GM12878 (cell line): Measurements from ENCODE around the gene USP36. TPM values are rescaled to one million over a fixed set of nuclear protein-coding genes. Genes with fewer than 3 reads are reported as not detected.
A peak's percentile ranks its signal among the peaks of the same experiment; 100 is the strongest.

Experiments
- ATAC-seq: fragments of 200-7000 bp; cut with Tn5 transposase; 3 replicates; pipeline ENCODE4 v1.9.1; 2020; ENCODE audit warnings: mild to moderate bottlenecking, moderate library complexity
- BruUV-seq: library from RNA; stranded (reverse); fragments of 400-500 nt; replicated peaks from 2 replicates; lab custom pipeline; 2021; lab: Mats Ljungman, UMichigan
- CTCF ChIA-PET: fragments of 300-600 bp; sonication (Branson Sonifier 250); formaldehyde crosslinking; extraction: SDS; loops from one replicate; lab custom pipeline; 2021; ENCODE audit warnings: inconsistent platforms; lab: Yijun Ruan, JAX
- POLR2A ChIA-PET: fragments of 350-600 bp; formaldehyde crosslinking; extraction: SDS; loops from one replicate; lab custom pipeline; 2021; ENCODE audit warnings: inconsistent platforms; lab: Charles Lee
- RAD21 ChIA-PET: fragments of 300-600 bp; sonication (Branson Sonifier 250); formaldehyde crosslinking; loops from one replicate; lab custom pipeline; 2023; ENCODE audit warnings: antibody characterized with exemption; ENCODE audit not compliant: unreplicated experiment; lab: Charles Lee
- SMC1A ChIA-PET: fragments of 300-600 bp; sonication (Branson Sonifier 250); formaldehyde crosslinking; loops from one replicate; lab custom pipeline; 2023; ENCODE audit not compliant: unreplicated experiment, uncharacterized antibody; lab: Charles Lee
- DNase-seq: peaks from one replicate; pipeline ENCODE4 v3.0.0-alpha.2; 2011; ENCODE audit warnings: low read depth, low spot score
- FAIRE-seq: peaks from 3 replicates; lab custom pipeline; 2011; peaks lifted over from hg19 to GRCh38; lab: Jason Lieb, UNC
- H2AFZ ChIP-seq: 2 replicates; pipeline ENCODE4 v1.6.0; 2011; ENCODE audit warnings: low read depth, low read length, control low read depth; ENCODE audit not compliant: control insufficient read depth
- H3K27ac ChIP-seq: 2 replicates; pipeline ENCODE4 v1.5.1; 2011; ENCODE audit warnings: control low read depth; ENCODE audit not compliant: control insufficient read depth, insufficient read depth
- H3K27me3 ChIP-seq, 2 experiments: replicated peaks in 1 of 2; 2 replicates each; pipeline versions ENCODE4 v1.6.0 to v1.6.1; 2011; ENCODE audit warnings: low read length in 1 of 2; ENCODE audit not compliant: control insufficient read depth in 2 of 2, insufficient read depth in 2 of 2
- H3K36me3 ChIP-seq, 2 experiments: 2 replicates each; pipeline ENCODE4 v1.5.1; 2011; ENCODE audit warnings: low read length in 1 of 2; ENCODE audit not compliant: control insufficient read depth in 2 of 2, insufficient read depth in 2 of 2
- H3K4me1 ChIP-seq: 2 replicates; pipeline ENCODE4 v1.6.1; 2011; ENCODE audit warnings: mild to moderate bottlenecking, low read length, moderate library complexity, mixed read lengths; ENCODE audit not compliant: control insufficient read depth, insufficient read depth
- H3K4me2 ChIP-seq: 2 replicates; pipeline ENCODE4 v1.6.0; 2011; ENCODE audit warnings: control low read depth; ENCODE audit not compliant: control insufficient read depth, insufficient read depth
- H3K4me3 ChIP-seq: fragments of 200-600 bp; sonication (generic); 2 replicates; pipeline ENCODE4 v1.5.1; 2016
- H3K79me2 ChIP-seq: 2 replicates; pipeline ENCODE4 v1.6.0; 2011; ENCODE audit warnings: low read length; ENCODE audit not compliant: control insufficient read depth, insufficient read depth
- H3K9ac ChIP-seq: 2 replicates; pipeline ENCODE4 v1.8.0; 2011; ENCODE audit warnings: low read length, control low read depth, mixed read lengths; ENCODE audit not compliant: control insufficient read depth, insufficient read depth
- H3K9me3 ChIP-seq: replicated peaks from 3 replicates; pipeline ENCODE4 v1.5.1; 2011; ENCODE audit warnings: mild to moderate bottlenecking, low read length; ENCODE audit not compliant: control insufficient read depth, insufficient read depth
- H4K20me1 ChIP-seq: 2 replicates; pipeline ENCODE4 v1.6.0; 2011; ENCODE audit not compliant: control insufficient read depth, insufficient read depth
- ASH2L ChIP-seq: fragments of 300-600, 200-600 bp; sonication (generic); IDR thresholded peaks from 2 replicates; pipeline ENCODE4 v1.6.1; 2017; ENCODE audit warnings: low read depth, mild to moderate bottlenecking, borderline replicate concordance
- CHD4 ChIP-seq: fragments of 200-600 bp; sonication (generic); IDR thresholded peaks from 2 replicates; pipeline ENCODE4 v1.6.1; 2016; ENCODE audit warnings: mild to moderate bottlenecking
- MXI1 ChIP-seq: fragments of 150-350 bp; IDR thresholded peaks from 2 replicates; pipeline ENCODE4 v1.6.1; 2011; ENCODE audit warnings: low read depth, mild to moderate bottlenecking, inconsistent platforms, low read length, improper control_type of control experiment
- NFIC ChIP-seq: IDR thresholded peaks from 2 replicates; pipeline ENCODE4 v1.6.1; 2012; ENCODE audit warnings: low read depth, mild to moderate bottlenecking, inconsistent platforms, low read length, moderate library complexity
- NR2C1 ChIP-seq: fragments of 450-650 bp; IDR thresholded peaks from 2 replicates; pipeline ENCODE4 v1.6.1; 2017; ENCODE audit warnings: antibody characterized with exemption, mild to moderate bottlenecking, moderate library complexity
- RCOR1 ChIP-seq: conservative IDR thresholded peaks from 2 replicates; pipeline ENCODE4 v1.6.1; 2012; ENCODE audit warnings: low read depth, low read length, improper control_type of control experiment
- SKIL ChIP-seq: fragments of 450-650 bp; IDR thresholded peaks from 2 replicates; pipeline ENCODE4 v1.6.1; 2017; ENCODE audit warnings: mild to moderate bottlenecking, low read depth, inconsistent platforms; ENCODE audit not compliant: poor library complexity, severe bottlenecking
- SMC3 ChIP-seq: IDR thresholded peaks from 2 replicates; pipeline ENCODE4 v1.6.1; 2011; ENCODE audit warnings: low read length, improper control_type of control experiment, borderline replicate concordance
- SPI1 ChIP-seq: IDR thresholded peaks from 2 replicates; pipeline ENCODE4 v1.6.1; 2011; ENCODE audit warnings: low read depth, mild to moderate bottlenecking, low read length, moderate library complexity, borderline replicate concordance; ENCODE audit not compliant: insufficient read depth
- TBL1XR1 ChIP-seq: IDR thresholded peaks from 2 replicates; pipeline ENCODE4 v1.6.1; 2012; ENCODE audit warnings: low read depth, low read length, improper control_type of control experiment
- USF1 ChIP-seq: IDR thresholded peaks from 2 replicates; pipeline ENCODE4 v1.6.1; 2011; ENCODE audit warnings: borderline replicate concordance, low read depth, mild to moderate bottlenecking, moderate library complexity, mixed read lengths, low read length; ENCODE audit not compliant: insufficient read depth; ENCODE audit errors: extremely low read length
- USF2 ChIP-seq: IDR thresholded peaks from 2 replicates; pipeline ENCODE4 v1.6.1; 2011; ENCODE audit warnings: low read depth, low read length, improper control_type of control experiment, borderline replicate concordance
- WRNIP1 ChIP-seq: IDR thresholded peaks from 2 replicates; pipeline ENCODE4 v1.6.1; 2011; ENCODE audit warnings: low read depth, low read length, improper control_type of control experiment, borderline replicate concordance
- WGBS: methylation state at CpG from one replicate; pipeline ENCODE4 v1.1.6; 2016; ENCODE audit warnings: low lambda C conversion rate; ENCODE audit not compliant: insufficient replicate concordance, insufficient coverage; ENCODE audit errors: missing lambda C conversion rate; 5-methylcytosine and 5-hydroxymethylcytosine counted together
- in situ Hi-C: fragments of 300-500 bp; cut with MboI; formaldehyde crosslinking; loops from 9 replicates; pipeline ENCODE4 v1.14.3; 2018; ENCODE audit warnings: mixed read lengths
- intact Hi-C: fragments of 100-400 bp; cut with micrococcal nuclease; formaldehyde crosslinking; loops from one replicate; pipeline ENCODE4 v1.14.2; 2022; ENCODE audit not compliant: unreplicated experiment
- polyA plus RNA-seq, 11 experiments: library from polyadenylated mRNA; depleted of rRNA in 4 of 11; unstranded in 6 of 11; stranded (reverse) in 5 of 11; fragments of >200 nt; fragmentation: Nextera tagmentation in 4 of 11; fragmentation: Illumina TruSeq in 1 of 11; extraction: Ambion mirVana in 4 of 11; extraction: Trizol in 1 of 11; gene quantifications; 1 replicate in 1 of 11; 2 replicates in 10 of 11; pipeline versions ENCODE4 v1.2.1 to v1.2.3, GENCODE V29; 2011 to 2016; ENCODE audit warnings: inconsistent platforms in 2 of 11, missing spikeins in 2 of 11, low read depth in 1 of 11
- total RNA-seq, 4 experiments: library from RNA; depleted of rRNA in 3 of 4; stranded (reverse); fragments of >200 nt in 3 of 4; fragmentation: Illumina TruSeq in 1 of 4; extraction: Trizol in 1 of 4; gene quantifications; 2 replicates each; pipeline versions ENCODE4 v1.2.1 to v1.2.3, GENCODE V29; 2013 to 2021

Gene USP36
- total and polyA plus RNA-seq, 10 of the 15 experiments (the other 5 are each of a cell fraction or from before 2014, with no cell fraction given): 7.2 to 65.7 (median 33.6) TPM

- no peak overlapping the region for H2AFZ ChIP-seq
- no peak for FAIRE-seq
- no peaks in the 10 kb centered on the region for H3K79me2 ChIP-seq
- in situ Hi-C loops (no loop called here), intact Hi-C loops (no loop called here)
- WGBS: 54% methylated on average over 9 of the region's 9 CpGs
- ChIA-PET POLR2A (no interaction called here), CTCF (interaction anchor here (0.7 kb wide), 1 partner anchor 99 kb away, joined by 3 read pairs; no protein-coding TSS in a partner anchor), SMC1A (no interaction called here), RAD21 (no interaction called here)
- H3K9me3 ChIP-seq: no peaks in the 10 kb centered on the region
- no peaks in the 10 kb centered on the region for H3K27me3 ChIP-seq
- no peak overlapping the region for H3K9ac ChIP-seq
- H4K20me1 ChIP-seq: no peaks in the 10 kb centered on the region
- no peak overlapping the region for H3K4me3 ChIP-seq
- H3K36me3 ChIP-seq: peaks cover 38 to 40% of the 10 kb centered on the region in 2 experiments
- no TSS peak for BruUV-seq
- no peak for DNase-seq
- no peaks in the 10 kb centered on the region for H3K4me1 ChIP-seq
- peak; percentile 53 for ATAC-seq
- H3K4me2 ChIP-seq: no peak overlapping the region
- no peak for TF ChIP-seq CHD4
- no peak for TF ChIP-seq ASH2L
- peak; percentile 29 for TF ChIP-seq USF1
- TF ChIP-seq RCOR1: no peak
- 0 out of 2 replicates have a peak, but pooled peaks have one; percentile 5 for TF ChIP-seq SPI1
- no peak overlapping the region for H3K27ac ChIP-seq
Measured at GRCh38 chr17:78806451-78806850, 34.2 kb downstream of the USP36 start.

GRCh38 chr17:78805301-78805700 lies 35.3 kb downstream of the USP36 start:
- DNase-seq (no peak), FAIRE-seq (no peak), ATAC-seq (no peak; the same call in 2 of the 3 replicates)
- no peak overlapping the region for H3K4me3 ChIP-seq
- H3K36me3 ChIP-seq: peaks cover 34 to 41% of the 10 kb centered on the region in 2 experiments
- in situ Hi-C loops: no loop called here
- H3K4me1 ChIP-seq: no peaks in the 10 kb centered on the region
- intact Hi-C loops: no loop called here
- H3K9me3 ChIP-seq: no peaks in the 10 kb centered on the region
- CTCF ChIA-PET: no interaction called here
- H3K4me2 ChIP-seq: no peak overlapping the region
- H4K20me1 ChIP-seq: no peaks in the 10 kb centered on the region
- no peak overlapping the region for H3K27ac ChIP-seq
- H3K79me2 ChIP-seq: no peaks in the 10 kb centered on the region
- 52% methylated on average over 14 of the region's 14 CpGs for WGBS
- no peaks in the 10 kb centered on the region for H3K27me3 ChIP-seq
- no TSS peak for BruUV-seq
- SMC1A ChIA-PET: no interaction called here
- no peak overlapping the region for H2AFZ ChIP-seq
- RAD21 ChIA-PET: no interaction called here
- no peak overlapping the region for H3K9ac ChIP-seq
- POLR2A ChIA-PET: no interaction called here
- TF ChIP-seq WRNIP1 (no peak), SKIL (no peak), USF2 (no peak), NR2C1 (no peak), MXI1 (no peak), NFIC (no peak), TBL1XR1 (no peak), SMC3 (no peak)
